ENCODE measurements around the gene CD33. TPM values are rescaled to one million over a fixed set of nuclear protein-coding genes. Genes with fewer than 3 reads are reported as not detected.

CD33 gene
- polyA plus RNA-seq, 1 experiment: not detected

DNA sequence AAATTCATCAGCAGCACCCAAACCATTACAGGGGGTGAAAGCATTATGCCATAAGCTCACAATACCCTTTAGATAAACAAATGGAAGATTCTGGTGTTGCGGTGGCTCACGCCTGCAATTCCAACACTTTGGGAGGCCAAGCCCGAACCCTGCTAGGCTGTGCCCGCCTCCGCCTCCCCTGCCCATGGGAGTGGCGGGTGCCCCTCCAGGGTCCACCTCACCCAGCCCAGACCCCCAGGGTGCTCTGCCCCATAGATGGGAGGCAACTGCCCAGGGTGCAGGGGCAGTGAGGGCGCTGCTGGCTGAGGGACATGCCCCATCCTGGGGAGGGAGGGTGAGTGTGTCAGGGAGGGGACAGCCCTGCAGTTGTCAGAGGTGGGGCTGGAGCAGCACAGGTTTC, 16.0 kb downstream of the CD33 start:
- H3K4me3 ChIP-seq (ENCODE audit: low read depth, low read length): no peak overlapping the region
- ChIA-PET POLR2A (no interaction called here), CTCF (no interaction called here)
- TF ChIP-seq, protein P1, sequence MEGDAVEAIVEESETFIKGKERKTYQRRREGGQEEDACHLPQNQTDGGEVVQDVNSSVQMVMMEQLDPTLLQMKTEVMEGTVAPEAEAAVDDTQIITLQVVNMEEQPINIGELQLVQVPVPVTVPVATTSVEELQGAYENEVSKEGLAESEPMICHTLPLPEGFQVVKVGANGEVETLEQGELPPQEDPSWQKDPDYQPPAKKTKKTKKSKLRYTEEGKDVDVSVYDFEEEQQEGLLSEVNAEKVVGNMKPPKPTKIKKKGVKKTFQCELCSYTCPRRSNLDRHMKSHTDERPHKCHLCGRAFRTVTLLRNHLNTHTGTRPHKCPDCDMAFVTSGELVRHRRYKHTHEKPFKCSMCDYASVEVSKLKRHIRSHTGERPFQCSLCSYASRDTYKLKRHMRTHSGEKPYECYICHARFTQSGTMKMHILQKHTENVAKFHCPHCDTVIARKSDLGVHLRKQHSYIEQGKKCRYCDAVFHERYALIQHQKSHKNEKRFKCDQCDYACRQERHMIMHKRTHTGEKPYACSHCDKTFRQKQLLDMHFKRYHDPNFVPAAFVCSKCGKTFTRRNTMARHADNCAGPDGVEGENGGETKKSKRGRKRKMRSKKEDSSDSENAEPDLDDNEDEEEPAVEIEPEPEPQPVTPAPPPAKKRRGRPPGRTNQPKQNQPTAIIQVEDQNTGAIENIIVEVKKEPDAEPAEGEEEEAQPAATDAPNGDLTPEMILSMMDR (IDR thresholded peaks at IDR 0.05; ENCODE audit: low read depth, low read length): no peak
- no peaks in the 10 kb centered on the region for H3K27me3 ChIP-seq (ENCODE audit: control insufficient read depth, insufficient read depth, low read length)
- no peak overlapping the region for H3K27ac ChIP-seq (ENCODE audit: low read depth, low read length)
- H3K9me3 ChIP-seq (ENCODE audit: control insufficient read depth, insufficient read depth, low read length): peaks cover 4% of the 10 kb centered on the region; the same call in 1 of the 2 replicates
- DNase-seq (ENCODE audit: low read depth, low spot score): no peak

- ChIA-PET POLR2A (no interaction called here), CTCF (no interaction called here)
- no peak for DNase-seq (ENCODE audit: low read depth, low spot score)
Measured at GRCh38 chr19:51242881-51243630, 18.2 kb downstream of the CD33 start.

GRCh38 chr19:51246164-51246552, 21.3 kb downstream of the CD33 start:
- Histone ChIP-seq H3K9me3 (ENCODE audit: control insufficient read depth, insufficient read depth, low read length) (peaks cover 6% of the 10 kb centered on the region), H3K27ac (ENCODE audit: low read depth, low read length) (no peak overlapping the region), H3K27me3 (ENCODE audit: control insufficient read depth, insufficient read depth, low read length) (no peaks in the 10 kb centered on the region), H3K4me3 (ENCODE audit: low read depth, low read length) (no peak overlapping the region)
- TF ChIP-seq, protein P1 (IDR thresholded peaks at IDR 0.05; ENCODE audit: low read depth, low read length): no peak
- ChIA-PET POLR2A (no interaction called here), CTCF (no interaction called here)
- DNase-seq (ENCODE audit: low read depth, low spot score): no peak

More at GRCh38 chr19:51242881-51243630, 18.2 kb downstream of the CD33 start:
- no peak overlapping the region for H3K4me3 ChIP-seq (ENCODE audit: low read depth, low read length)
- no peak overlapping the region for H3K27ac ChIP-seq (ENCODE audit: low read depth, low read length)
- no peaks in the 10 kb centered on the region for H3K27me3 ChIP-seq (ENCODE audit: control insufficient read depth, insufficient read depth, low read length)
- peaks cover 4% of the 10 kb centered on the region; the same call in 1 of the 2 replicates for H3K9me3 ChIP-seq (ENCODE audit: control insufficient read depth, insufficient read depth, low read length)
- TF ChIP-seq, protein P1 (IDR thresholded peaks at IDR 0.05; ENCODE audit: low read depth, low read length): no peak

DNA sequence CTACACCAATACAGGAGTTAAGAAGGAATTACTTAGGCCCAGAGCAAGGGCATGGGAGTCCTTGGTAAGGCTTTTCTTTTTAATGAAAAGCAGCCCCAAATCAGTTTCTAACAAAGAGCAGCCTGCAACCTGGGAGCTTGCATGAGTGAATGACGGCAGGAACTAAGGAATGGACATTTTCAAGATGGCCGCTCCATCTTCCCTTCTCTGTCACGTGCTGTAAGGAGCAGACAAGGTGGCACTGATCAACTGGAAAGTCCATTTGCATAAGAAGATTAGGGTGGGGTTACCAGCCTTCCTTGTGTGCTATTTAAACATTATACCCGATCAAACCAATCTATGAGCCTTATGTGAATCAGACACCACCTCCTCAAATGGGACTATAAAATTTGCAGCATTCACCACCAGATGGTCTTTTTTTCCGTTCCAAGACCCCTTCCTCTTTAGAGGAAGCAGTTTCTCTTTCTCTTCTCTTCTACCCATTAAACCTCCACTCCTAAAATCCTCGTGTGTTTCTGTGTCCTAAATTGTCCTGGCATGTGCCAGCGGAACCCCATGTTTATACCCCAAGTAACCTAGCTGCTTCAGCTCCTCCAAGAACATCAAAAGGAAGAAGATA, 23.2 kb downstream of the CD33 start:
- H3K4me3 ChIP-seq (ENCODE audit: low read depth, low read length): no peak overlapping the region
- peaks cover 9% of the 10 kb centered on the region for H3K9me3 ChIP-seq (ENCODE audit: control insufficient read depth, insufficient read depth, low read length)
- no peak for DNase-seq (ENCODE audit: low read depth, low spot score)
- TF ChIP-seq, protein P1 (IDR thresholded peaks at IDR 0.05; ENCODE audit: low read depth, low read length): no peak
- POLR2A ChIA-PET: no interaction called here
- CTCF ChIA-PET: no interaction called here
- H3K27ac ChIP-seq (ENCODE audit: low read depth, low read length): no peak overlapping the region
- H3K27me3 ChIP-seq (ENCODE audit: control insufficient read depth, insufficient read depth, low read length): no peaks in the 10 kb centered on the region

- H3K27ac ChIP-seq (ENCODE audit: low read depth, low read length): no peak within 1 kb of the TSS
- ChIA-PET POLR2A (no interaction called here), CTCF (no interaction called here)
- TF ChIP-seq, protein P1 (IDR thresholded peaks at IDR 0.05; ENCODE audit: low read depth, low read length): no peak
- peaks cover 9% of the 10 kb centered on the region for H3K9me3 ChIP-seq (ENCODE audit: control insufficient read depth, insufficient read depth, low read length)
- DNase-seq (ENCODE audit: low read depth, low spot score): no peak
- H3K27me3 ChIP-seq (ENCODE audit: control insufficient read depth, insufficient read depth, low read length): no peaks in the 10 kb centered on the region
- H3K4me3 ChIP-seq (ENCODE audit: low read depth, low read length): no peak within 1 kb of the TSS
Measured at GRCh38 chr19:51250786-51251467, 26.0 kb downstream of the CD33 start, which contains the start of gene SIGLECL1. Gene SIGLECL1 (plus strand): TSS chr19:51251080. CDS start chr19:51264073, 12,993 bp downstream.

Data from AG04450 (cell line).